GM18526 (cell line): ENCODE results near the gene DRD4.

Experiments used
- POLR2A ChIP-seq: IDR thresholded peaks from 3 replicates; pipeline ENCODE4 v1.6.1; 2011; ENCODE audit not compliant: insufficient read length; ENCODE audit errors: extremely low read depth

DRD4 gene

DNA sequence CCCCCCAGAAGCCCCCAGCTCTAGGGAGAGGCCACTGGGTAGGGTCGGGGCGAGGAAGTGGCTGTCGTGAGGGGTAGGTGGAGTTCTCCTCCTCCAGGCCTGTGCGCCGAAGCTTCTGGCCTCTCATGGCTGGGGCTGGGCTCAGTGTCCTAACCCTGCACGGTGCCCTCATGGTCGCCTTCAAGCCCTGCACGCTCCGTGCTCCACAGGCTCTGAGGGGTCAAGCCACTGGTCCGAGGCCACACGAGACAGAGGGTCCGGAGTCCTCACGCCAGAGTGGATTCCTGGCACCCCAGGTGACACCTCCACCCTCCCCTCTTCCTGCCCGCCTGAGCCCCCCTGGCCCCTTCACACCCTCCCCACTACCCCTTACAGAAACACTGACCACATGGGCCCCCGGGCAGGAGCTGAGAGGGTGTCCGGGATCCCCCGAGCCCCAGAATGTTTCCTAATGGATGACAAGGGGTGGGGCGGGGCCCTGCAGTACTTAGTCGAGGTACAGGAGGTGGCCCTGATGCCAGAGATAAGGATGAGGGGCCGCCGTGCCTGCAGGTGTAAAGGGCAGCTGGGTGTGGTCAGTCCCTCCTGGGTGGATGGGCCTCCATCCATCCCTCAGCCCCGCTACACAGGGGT, 11.3 kb upstream of the DRD4 start:
- TF ChIP-seq POLR2A, result no peak

DNA sequence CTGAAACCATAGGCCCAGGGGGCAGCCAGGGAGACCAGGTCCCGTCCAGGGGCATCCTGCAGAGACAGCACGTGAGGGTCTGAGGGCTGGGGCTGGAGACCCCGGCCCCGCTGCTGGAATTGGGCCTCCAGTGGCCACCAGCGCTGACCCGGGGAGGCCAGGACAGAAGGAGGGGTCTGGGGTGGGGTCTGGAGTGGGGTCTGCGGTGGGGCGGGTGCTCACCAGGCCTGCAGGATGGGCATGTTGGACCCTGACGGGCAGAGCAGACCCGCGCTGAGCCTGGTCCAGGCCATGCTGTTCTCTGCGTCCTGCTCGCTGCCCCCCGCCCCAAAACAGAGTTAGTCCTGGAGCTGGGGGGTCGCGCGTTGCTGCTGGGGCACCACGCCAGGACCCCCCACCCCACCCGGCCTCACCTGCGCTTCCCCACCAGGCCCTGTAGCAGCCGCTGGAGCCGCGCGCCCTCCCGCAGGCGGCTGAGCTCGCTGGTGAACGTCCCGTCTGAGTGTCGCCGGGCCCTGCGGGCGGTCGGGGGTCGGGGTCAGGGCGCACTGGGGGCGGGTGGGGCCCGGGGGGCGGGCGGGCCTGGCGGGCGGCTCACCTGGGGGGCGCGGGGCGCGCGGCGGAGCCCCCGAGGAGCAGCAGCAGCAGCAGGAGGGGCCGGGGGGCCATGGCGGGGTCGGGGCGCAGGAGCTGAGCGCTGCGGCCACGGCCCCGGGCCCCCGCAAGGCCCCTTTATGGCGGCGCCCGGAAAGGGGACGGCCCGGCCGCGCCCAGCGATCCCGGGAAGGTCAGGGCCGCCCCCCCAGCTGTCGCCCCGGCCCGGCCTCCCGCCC, 10.4 kb upstream of the DRD4 start, which contains the start of gene SCT:
Gene SCT, minus strand, starts transcription at position 707 of the 833 bp plus-strand sequence. Its CDS starts 38 bp downstream, at position 669.
- TF ChIP-seq POLR2A, result no peak

DNA sequence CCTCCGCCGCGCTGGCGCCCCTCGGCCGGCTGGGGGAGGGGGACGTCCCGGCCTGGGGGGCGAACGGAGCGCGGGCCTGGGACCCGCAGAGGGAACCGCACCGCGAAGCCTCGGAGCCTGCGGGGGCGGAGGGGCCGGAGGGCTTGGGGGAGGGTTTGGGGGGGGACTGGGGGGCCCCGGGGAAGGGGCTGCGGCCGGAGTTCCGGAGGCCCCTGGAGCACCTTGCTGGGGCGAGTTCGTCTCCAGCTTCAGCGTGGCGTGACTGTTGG, 9.8 kb upstream of the DRD4 start:
- TF ChIP-seq POLR2A, result no peak

DNA sequence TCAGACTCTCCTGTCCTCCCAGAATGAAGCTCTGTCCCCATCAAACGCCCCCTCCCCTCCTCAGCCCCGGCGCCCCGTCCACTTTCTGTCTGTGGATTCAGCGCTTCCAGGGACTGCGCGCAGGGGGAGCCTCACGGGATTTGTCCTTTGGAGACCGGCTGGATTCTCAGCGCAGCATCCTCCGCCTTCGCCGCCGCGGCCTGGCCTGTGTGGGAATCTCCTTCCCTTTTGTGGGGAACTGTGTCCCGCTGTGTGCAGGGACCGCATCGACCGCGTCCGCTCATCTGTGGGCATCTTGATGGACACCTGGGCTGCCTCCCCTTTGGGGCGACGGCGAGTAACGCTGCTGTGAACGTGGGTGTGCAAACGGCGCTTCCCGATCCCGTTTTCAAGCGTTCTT, 9.0 kb upstream of the DRD4 start:
- TF ChIP-seq POLR2A, result no peak

DNA sequence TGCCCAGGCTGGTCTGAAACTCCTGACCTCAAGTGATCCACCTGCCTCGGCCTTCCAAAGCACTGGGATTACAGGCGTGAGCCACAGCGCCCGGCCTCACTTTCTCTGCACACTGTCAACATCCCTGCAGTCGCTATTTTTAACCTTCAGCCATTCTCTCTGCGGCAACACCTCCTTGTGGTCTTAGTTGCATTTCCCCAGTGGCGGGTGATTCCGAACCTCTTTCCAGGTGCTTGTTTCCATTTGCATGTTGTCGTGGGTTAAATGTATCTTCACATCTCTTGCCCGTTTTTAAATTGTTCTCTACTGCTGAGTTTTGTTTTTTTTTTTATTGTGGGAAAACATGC, 7.9 kb upstream of the DRD4 start:
- TF ChIP-seq POLR2A, result no peak

DNA sequence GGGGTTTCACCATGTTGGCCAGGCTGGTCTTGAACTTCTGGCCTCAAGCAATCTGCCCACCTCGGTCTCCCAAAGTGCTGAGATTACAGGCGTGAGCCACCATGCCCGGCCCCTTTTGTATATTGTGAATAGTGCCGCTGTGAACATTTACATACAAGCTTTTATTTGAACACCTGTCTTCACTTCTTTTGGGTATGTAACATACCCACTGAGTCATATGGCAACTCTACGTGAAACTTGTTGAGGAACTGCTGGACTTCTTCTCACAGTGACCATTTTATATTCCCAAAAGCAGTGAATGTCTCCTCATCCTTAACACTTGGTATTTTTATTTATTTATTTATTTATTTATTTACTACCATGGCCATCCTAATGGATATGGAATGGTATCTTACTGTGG, 6.2 kb upstream of the DRD4 start:
- no peak for TF ChIP-seq POLR2A

DNA sequence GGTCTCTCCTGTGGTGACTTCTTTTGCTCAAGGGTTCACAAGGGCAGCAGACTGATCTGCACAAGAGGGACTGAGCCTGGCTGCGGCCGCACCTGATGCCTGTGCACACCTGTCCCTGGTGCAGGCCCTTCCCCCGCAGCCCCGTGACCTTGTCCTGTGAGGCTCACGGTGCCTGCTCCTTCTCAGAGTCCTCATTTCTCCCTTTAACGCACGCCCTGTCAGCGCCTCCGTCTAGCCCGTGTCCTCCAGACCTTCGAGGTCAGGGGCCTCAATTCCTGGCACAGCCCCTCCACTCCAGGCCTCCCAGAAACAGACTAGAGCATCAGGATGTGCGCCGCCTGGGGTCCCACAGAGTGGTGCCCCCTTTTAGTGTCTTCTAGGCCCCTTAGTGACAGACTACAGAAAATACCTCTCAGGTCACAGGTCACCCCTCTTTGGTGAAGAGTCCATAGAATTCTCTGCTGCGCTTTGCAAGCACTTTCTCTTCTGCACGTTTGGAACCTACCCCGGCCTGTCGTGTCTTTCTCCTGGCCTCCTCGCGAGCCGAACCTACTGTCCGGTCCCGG, 1.0 kb upstream of the DRD4 start:
- TF ChIP-seq POLR2A, result no peak

DNA sequence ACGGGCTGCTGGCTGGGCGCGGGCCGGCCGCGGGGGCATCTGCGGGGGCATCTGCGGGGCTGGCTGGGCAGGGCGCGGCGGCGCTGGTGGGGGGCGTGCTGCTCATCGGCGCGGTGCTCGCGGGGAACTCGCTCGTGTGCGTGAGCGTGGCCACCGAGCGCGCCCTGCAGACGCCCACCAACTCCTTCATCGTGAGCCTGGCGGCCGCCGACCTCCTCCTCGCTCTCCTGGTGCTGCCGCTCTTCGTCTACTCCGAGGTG, 194 bp downstream of the DRD4 start:
- no peak for TF ChIP-seq POLR2A

DNA sequence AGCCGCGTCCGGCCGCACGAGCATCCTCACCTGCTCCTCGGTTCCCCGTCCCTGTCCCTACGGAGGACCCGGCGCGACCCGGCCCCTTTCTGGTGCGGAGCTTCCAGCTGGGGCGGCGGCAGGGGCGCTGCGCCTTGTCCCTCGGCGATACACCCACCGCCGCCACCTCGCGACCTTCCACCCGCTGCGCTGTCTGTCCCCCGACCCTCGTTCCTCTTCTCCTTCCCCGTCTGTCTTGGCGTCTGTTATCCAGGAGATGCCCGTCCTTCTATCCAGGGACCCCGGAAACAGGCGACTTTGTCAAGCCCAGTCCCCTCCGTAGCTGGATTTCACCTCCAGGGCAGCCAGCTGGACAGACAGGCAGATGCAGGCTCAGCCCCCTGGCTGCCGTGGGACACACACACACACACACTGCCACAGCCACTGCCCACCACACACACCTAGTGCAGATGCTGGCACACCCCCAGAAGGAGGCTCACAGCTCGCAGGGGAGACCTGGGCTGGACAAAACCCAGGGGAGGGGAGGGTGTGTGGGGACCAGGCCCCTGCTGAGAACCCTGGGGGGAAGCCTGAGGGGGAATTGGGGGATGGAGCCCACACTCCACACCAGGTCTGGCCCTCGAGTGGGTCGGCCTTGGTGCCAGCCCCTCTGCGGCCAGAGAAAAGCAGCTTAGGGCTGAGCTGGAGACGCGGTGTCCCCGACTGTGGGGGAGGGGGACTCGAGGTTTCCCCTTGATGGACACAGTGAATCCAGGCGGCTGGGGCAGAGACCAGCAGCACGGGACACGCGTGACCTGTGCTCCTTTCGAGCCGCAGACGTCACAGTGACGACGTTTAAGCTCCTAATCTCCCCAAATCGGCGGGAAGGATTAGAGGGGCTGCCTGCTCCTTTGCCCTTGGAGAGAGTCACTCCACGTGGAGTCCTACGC, 788 bp downstream of the DRD4 start:
- TF ChIP-seq POLR2A, result no peak

DNA sequence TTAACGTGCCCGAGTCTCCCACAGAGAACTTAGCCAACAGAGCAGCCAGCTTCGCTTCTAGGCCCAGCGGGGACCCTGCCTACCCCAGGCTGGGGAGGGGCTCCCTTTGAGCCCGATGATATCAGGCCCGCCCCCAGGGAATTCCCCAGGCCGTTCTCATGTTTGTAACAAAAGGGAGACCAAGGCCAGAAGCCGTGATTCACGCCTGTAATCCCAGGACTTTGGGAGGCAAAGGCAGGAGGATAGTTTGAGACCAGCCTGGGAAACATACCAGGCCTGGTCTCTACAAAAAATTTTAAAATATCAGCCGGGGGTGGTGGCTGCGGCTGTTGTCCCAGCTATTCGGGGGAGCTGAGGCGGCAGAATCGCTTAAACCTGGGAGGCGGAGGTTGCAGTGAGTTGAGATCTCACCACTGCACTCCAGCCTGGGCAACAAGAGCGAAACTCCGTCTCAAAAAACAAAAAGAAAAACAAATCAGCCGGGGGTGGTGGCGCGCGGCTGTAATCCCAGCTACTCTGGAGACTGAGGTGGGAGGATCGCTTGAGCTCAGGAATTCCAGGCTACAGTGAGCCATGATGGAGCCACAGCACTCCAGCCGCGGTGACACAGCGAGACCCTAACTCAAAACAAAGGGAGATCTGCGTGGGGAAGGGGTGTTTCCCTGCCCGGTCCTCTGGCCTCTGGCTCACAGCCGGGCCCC, 1.7 kb downstream of the DRD4 start:
- TF ChIP-seq POLR2A, result no peak

DNA sequence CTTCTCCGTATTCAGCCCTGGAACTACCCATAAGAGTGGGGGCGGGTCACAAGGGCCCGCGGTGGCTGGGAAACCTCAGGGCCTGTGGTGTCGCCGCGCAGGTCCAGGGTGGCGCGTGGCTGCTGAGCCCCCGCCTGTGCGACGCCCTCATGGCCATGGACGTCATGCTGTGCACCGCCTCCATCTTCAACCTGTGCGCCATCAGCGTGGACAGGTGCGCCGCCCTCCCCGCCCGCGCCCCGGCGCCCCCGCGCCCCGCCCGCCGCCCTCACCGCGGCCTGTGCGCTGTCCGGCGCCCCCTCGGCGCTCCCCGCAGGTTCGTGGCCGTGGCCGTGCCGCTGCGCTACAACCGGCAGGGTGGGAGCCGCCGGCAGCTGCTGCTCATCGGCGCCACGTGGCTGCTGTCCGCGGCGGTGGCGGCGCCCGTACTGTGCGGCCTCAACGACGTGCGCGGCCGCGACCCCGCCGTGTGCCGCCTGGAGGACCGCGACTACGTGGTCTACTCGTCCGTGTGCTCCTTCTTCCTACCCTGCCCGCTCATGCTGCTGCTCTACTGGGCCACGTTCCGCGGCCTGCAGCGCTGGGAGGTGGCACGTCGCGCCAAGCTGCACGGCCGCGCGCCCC, 2.4 kb downstream of the DRD4 start:
- no peak for TF ChIP-seq POLR2A

DNA sequence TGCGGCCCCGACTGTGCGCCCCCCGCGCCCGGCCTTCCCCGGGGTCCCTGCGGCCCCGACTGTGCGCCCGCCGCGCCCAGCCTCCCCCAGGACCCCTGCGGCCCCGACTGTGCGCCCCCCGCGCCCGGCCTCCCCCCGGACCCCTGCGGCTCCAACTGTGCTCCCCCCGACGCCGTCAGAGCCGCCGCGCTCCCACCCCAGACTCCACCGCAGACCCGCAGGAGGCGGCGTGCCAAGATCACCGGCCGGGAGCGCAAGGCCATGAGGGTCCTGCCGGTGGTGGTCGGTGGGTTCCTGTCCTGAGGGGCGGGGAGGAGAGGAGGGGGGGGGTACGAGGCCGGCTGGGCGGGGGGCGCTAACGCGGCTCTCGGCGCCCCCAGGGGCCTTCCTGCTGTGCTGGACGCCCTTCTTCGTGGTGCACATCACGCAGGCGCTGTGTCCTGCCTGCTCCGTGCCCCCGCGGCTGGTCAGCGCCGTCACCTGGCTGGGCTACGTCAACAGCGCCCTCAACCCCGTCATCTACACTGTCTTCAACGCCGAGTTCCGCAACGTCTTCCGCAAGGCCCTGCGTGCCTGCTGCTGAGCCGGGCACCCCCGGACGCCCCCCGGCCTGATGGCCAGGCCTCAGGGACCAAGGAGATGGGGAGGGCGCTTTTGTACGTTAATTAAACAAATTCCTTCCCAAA, 3.1 kb downstream of the DRD4 start:
- no peak for TF ChIP-seq POLR2A

DNA sequence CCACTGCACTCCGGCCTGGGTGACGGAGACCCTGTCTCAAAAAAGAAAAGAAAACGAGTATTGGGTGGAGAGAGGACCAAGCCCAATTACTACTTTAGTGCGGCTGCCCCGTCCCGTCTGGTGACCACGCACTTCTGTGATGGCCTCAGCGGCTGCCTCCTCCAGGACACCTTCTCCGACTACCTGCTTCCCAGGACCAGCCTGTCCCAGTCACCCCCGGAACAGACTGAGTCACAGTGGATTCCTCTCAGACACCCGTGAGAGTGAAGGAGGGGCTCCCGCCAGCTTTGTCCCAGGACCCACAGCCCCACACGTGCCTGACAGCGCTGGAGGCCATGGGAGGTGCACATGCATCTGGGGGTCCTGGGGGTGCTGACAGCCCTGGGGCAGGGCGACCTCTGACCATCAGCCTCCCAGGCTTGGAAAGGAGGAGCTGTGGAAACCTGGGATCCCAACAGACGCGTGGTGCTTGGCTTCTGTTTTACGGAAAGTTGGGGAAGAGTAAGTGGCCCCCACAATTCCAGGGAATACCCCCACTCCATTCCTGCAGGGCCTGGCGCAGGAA, 4.8 kb downstream of the DRD4 start:
- TF ChIP-seq POLR2A, result no peak

DNA sequence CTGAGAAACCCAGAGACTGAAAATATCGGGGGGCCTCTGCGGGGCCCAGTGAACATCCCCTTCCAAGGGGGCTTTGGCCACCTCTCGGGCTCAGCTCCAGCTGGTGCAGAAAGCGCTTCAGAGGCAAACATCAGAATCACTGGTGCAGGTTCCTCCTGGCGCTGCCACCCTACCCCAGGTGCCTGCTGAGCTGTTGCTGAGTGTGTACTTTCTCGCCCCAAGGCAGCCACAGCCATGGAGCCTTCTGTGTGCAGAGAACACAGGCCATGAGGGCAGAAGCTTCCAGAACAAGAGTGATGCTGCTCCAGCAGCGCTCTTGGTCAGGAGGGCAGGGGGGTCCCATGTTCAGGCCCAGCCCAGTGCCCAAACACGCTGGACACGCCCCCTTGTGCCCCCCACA, 6.3 kb downstream of the DRD4 start:
- no peak for TF ChIP-seq POLR2A
